Activated CD4-positive, alpha-beta T cell treated with anti-CD3 and anti-CD28 coated beads, Interleukin-2, amount 50 U/mL, for 48 hours (primary cell): Measurements from ENCODE around the gene PDE10A.

Experiments used
- DNase-seq, 2 experiments: peaks; one replicate each; pipeline ENCODE4 v3.0.0-alpha.2; 2020

The PDE10A gene

GRCh38 chr6:165458134-165458533, 204.9 kb downstream of the PDE10A start:
- DNase-seq: no peak

- no peak for DNase-seq
Measured at GRCh38 chr6:165456286-165456685, 206.8 kb downstream of the PDE10A start.

- no peak for DNase-seq
Measured at GRCh38 chr6:165455488-165455887, 207.6 kb downstream of the PDE10A start.

GRCh38 chr6:165453395-165453794, 209.6 kb downstream of the PDE10A start:
- DNase-seq: no peak

- no peak for DNase-seq
Measured at GRCh38 chr6:165451838-165452237, 211.2 kb downstream of the PDE10A start.

- no peak for DNase-seq
Measured at GRCh38 chr6:165448210-165448609, 214.8 kb downstream of the PDE10A start.

- DNase-seq: no peak
Measured at GRCh38 chr6:165447141-165447540, 215.9 kb downstream of the PDE10A start.

GRCh38 chr6:165446331-165446730, 216.7 kb downstream of the PDE10A start:
- DNase-seq: no peak

- no peak for DNase-seq
Measured at GRCh38 chr6:165443462-165443861, 219.6 kb downstream of the PDE10A start.

- DNase-seq: no peak
Measured at GRCh38 chr6:165441181-165441580, 221.9 kb downstream of the PDE10A start.

GRCh38 chr6:165439928-165440554, 223.0 kb downstream of the PDE10A start:
- no peak for DNase-seq

- no peak for DNase-seq
Measured at GRCh38 chr6:165426892-165427291, 236.1 kb downstream of the PDE10A start.

- no peak for DNase-seq
Measured at GRCh38 chr6:165422192-165422591, 240.8 kb downstream of the PDE10A start.

GRCh38 chr6:165417278-165417865, 245.7 kb downstream of the PDE10A start:
- DNase-seq: no peak

- no peak for DNase-seq
Measured at GRCh38 chr6:165404697-165405096, 258.3 kb downstream of the PDE10A start.

- no peak for DNase-seq
Measured at GRCh38 chr6:165404296-165404695, 258.7 kb downstream of the PDE10A start.

- DNase-seq: no peak
Measured at GRCh38 chr6:165403006-165403595, 259.9 kb downstream of the PDE10A start.

- DNase-seq: no peak
Measured at GRCh38 chr6:165401092-165401491, 261.9 kb downstream of the PDE10A start.

GRCh38 chr6:165390475-165390874, 272.6 kb downstream of the PDE10A start:
- DNase-seq: no peak

- DNase-seq: no peak
Measured at GRCh38 chr6:165389534-165389933, 273.5 kb downstream of the PDE10A start.

GRCh38 chr6:165383323-165383722, 279.7 kb downstream of the PDE10A start:
- DNase-seq: no peak

- no peak for DNase-seq
Measured at GRCh38 chr6:165376100-165376499, 286.9 kb downstream of the PDE10A start.

GRCh38 chr6:165365371-165365770, 297.7 kb downstream of the PDE10A start:
- DNase-seq: no peak

GRCh38 chr6:165345700-165346099, 317.3 kb downstream of the PDE10A start:
- DNase-seq: no peak

GRCh38 chr6:165340532-165340931, 322.5 kb downstream of the PDE10A start:
- DNase-seq: no peak
